Measurements from ENCODE around the gene REEP1. TPM values are rescaled to one million over a fixed set of nuclear protein-coding genes. Genes with fewer than 3 reads are reported as not detected.
A peak's percentile ranks its signal among the peaks of the same experiment; 100 is the strongest.

Gene REEP1
- total and polyA plus RNA-seq, 8 donors = 1.4 to 7.0 (median 4.0) TPM

- H3K27me3 ChIP-seq = no peaks in the 10 kb centered on the region
- FAIRE-seq (no peak), ATAC-seq (peak; percentile 70 to 84 (median 82)), DNase-seq (peak in 4 of 6 donors; percentile 24 to 75 (median 54))
- no peaks in the 10 kb centered on the region for H3K9me3 ChIP-seq
- no peak overlapping the region for H3K4me3 ChIP-seq
- 41 to 63% methylated on average over 5 of the region's 5 CpGs for WGBS, 2 donors
- H3K4me1 ChIP-seq = peaks cover 0 to 3% (median 0%) of the 10 kb centered on the region in 3 donors
- H3K27ac ChIP-seq = no peak overlapping the region
- no peaks in the 10 kb centered on the region for H3K36me3 ChIP-seq
- intact Hi-C loops (cut with DNase I) = loop anchor here (5.0 to 10.0 kb wide), 3 partner anchors 144 to 154 kb away; no protein-coding TSS in a partner anchor
- peak; percentile 58 to 89 (median 87) for TF ChIP-seq CTCF (IDR thresholded peaks at IDR 0.05)
Measured at GRCh38 chr2:86221066-86221684, 116.3 kb downstream of the REEP1 start.

GRCh38 chr2:86219896-86220295 lies 117.5 kb downstream of the REEP1 start:
- no peaks in the 10 kb centered on the region for H3K36me3 ChIP-seq
- no peak overlapping the region for H3K27ac ChIP-seq
- WGBS, 2 donors = 71 to 81% methylated on average over 5 of the region's 5 CpGs
- H3K9me3 ChIP-seq = no peaks in the 10 kb centered on the region
- H3K4me1 ChIP-seq = peaks cover 0 to 3% (median 0%) of the 10 kb centered on the region in 3 donors
- no peak overlapping the region for H3K4me3 ChIP-seq
- no peaks in the 10 kb centered on the region for H3K27me3 ChIP-seq
- FAIRE-seq (no peak), ATAC-seq (no peak), DNase-seq (no peak)
- intact Hi-C loops (cut with DNase I) = loop anchor here (5.0 to 10.0 kb wide), 3 partner anchors 145 to 155 kb away; no protein-coding TSS in a partner anchor
- no peak for TF ChIP-seq CTCF (IDR thresholded peaks at IDR 0.05)

- 92 to 93% methylated on average over 4 of the region's 4 CpGs for WGBS, 2 donors
- H3K9me3 ChIP-seq = no peaks in the 10 kb centered on the region
- no peaks in the 10 kb centered on the region for H3K36me3 ChIP-seq
- ATAC-seq = no peak
- H3K4me1 ChIP-seq = peaks cover 0 to 16% (median 7%) of the 10 kb centered on the region in 3 donors
- no peak for DNase-seq
- H3K4me3 ChIP-seq = no peak overlapping the region
- no peak for TF ChIP-seq CTCF (IDR thresholded peaks at IDR 0.05)
- FAIRE-seq = no peak
- no peaks in the 10 kb centered on the region for H3K27me3 ChIP-seq
- intact Hi-C loops (cut with DNase I) = no loop called here
- H3K27ac ChIP-seq = no peak overlapping the region
Measured at GRCh38 chr2:86218124-86218523, 119.3 kb downstream of the REEP1 start.

GRCh38 chr2:86216575-86217555 lies 120.6 kb downstream of the REEP1 start:
- no peak overlapping the region for H3K27ac ChIP-seq
- intact Hi-C loops (cut with DNase I) = no loop called here
- no peak for ATAC-seq

More at GRCh38 chr2:86216575-86217555, 120.6 kb downstream of the REEP1 start:
- Histone ChIP-seq H3K36me3 (no peaks in the 10 kb centered on the region), H3K4me1 (peaks cover 0 to 13% (median 10%) of the 10 kb centered on the region in 3 donors), H3K27me3 (no peaks in the 10 kb centered on the region), H3K9me3 (no peaks in the 10 kb centered on the region), H3K4me3 (no peak overlapping the region)
- DNase-seq (no peak), FAIRE-seq (no peak)
- TF ChIP-seq CTCF (IDR thresholded peaks at IDR 0.05) = no peak
- 85 to 89% methylated on average over 13 of the region's 13 CpGs for WGBS, 2 donors

Measured in pancreas (tissue), 10 donors.